ENCODE results near the gene CRY1. TPM values are rescaled to one million over a fixed set of nuclear protein-coding genes. Genes with fewer than 3 reads are reported as not detected.

The CRY1 gene
- total RNA-seq, 6 experiments from 2014 or later = 7.5 to 12.5 (median 10.6) TPM

DNA sequence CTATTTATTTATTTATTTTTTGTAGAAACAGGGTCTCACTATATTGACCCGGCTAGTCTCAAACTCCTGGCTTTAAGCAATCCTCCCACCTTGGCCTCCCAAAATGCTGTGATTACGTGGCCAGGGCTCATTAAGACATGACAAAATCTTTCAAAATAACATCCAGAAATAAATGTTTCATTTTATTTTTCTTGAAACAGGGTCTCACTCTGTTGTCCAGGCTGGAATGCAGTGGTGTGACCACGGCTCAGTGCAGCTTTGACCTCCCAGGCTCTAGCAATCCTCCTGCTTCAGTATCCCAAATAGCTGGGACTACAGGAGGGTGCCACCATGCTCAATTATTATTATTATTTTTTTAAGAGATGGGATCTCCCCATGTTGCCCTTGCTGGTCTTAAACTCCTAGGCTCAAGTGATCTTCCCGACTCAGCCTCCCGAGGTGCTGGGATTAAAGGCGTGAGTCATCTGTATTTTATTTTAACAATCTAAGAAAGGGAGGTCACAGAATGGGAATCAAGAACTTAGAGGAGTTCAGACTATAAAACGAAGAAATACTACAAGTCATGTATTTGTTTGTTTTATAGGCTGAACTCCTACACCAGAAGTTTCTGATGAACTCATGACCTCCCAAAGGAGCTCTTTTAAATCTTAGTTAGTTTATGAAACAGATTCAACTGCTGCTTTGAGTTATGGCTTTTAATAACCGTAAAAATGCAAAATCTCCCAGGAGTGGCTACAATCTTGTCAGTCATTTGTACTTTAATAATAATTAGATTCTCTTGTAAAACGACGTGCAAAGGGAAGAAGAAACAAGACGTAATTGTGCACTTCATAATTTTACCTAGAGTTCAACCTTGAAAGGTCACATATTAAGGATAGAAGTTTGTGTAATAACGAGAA lies 139.7 kb downstream of the CRY1 start:
- Histone ChIP-seq H3K36me3 (no peaks in the 10 kb centered on the region), H3K9me3 (no peaks in the 10 kb centered on the region), H3K27ac (no peak overlapping the region), H3K27me3 (no peaks in the 10 kb centered on the region), H3K4me3 (no peak overlapping the region), H3K4me1 (peaks cover 0 to 13% (median 0%) of the 10 kb centered on the region in 4 donors)
- no peak for ATAC-seq
- intact Hi-C loops (cut with DNase I) = no loop called here
- 87% methylated on average over 12 of the region's 12 CpGs for WGBS (ENCODE audit: insufficient coverage, low coverage, low lambda C conversion rate, missing lambda C conversion rate)
- TF ChIP-seq POLR2A (IDR thresholded peaks at IDR 0.05) = no peak
- TF ChIP-seq, protein P1, sequence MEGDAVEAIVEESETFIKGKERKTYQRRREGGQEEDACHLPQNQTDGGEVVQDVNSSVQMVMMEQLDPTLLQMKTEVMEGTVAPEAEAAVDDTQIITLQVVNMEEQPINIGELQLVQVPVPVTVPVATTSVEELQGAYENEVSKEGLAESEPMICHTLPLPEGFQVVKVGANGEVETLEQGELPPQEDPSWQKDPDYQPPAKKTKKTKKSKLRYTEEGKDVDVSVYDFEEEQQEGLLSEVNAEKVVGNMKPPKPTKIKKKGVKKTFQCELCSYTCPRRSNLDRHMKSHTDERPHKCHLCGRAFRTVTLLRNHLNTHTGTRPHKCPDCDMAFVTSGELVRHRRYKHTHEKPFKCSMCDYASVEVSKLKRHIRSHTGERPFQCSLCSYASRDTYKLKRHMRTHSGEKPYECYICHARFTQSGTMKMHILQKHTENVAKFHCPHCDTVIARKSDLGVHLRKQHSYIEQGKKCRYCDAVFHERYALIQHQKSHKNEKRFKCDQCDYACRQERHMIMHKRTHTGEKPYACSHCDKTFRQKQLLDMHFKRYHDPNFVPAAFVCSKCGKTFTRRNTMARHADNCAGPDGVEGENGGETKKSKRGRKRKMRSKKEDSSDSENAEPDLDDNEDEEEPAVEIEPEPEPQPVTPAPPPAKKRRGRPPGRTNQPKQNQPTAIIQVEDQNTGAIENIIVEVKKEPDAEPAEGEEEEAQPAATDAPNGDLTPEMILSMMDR (IDR thresholded peaks at IDR 0.05) = no peak
- DNase-seq = no peak

DNA sequence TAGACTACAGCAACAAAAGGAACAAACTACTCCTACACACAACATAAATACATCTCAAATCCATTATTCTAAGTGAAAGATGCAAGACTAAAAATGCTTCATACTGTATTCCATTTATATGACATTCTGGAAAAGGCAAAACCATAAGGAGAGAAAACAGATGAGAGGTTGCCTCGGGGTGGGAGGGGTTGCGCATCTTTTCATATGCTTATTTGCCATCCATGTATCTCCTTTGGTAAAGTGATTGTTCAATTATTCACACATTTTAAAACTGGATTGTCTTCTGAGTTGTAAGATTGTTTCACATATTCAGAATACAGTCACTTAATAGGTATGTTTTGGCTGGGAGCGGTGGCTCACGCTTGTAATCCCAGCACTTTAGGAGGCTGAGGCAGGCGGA lies 142.8 kb downstream of the CRY1 start:
- TF ChIP-seq, protein P1 (IDR thresholded peaks at IDR 0.05) = no peak
- TF ChIP-seq POLR2A (IDR thresholded peaks at IDR 0.05) = no peak
- Histone ChIP-seq H3K4me3 (no peak overlapping the region), H3K4me1 (no peaks in the 10 kb centered on the region), H3K27me3 (no peaks in the 10 kb centered on the region), H3K36me3 (no peaks in the 10 kb centered on the region), H3K27ac (no peak overlapping the region), H3K9me3 (no peaks in the 10 kb centered on the region)
- WGBS (ENCODE audit: insufficient coverage, low coverage, low lambda C conversion rate, missing lambda C conversion rate) = 95% methylated on average over 5 of the region's 5 CpGs
- intact Hi-C loops (cut with DNase I) = no loop called here
- DNase-seq (no peak), ATAC-seq (no peak)

DNA sequence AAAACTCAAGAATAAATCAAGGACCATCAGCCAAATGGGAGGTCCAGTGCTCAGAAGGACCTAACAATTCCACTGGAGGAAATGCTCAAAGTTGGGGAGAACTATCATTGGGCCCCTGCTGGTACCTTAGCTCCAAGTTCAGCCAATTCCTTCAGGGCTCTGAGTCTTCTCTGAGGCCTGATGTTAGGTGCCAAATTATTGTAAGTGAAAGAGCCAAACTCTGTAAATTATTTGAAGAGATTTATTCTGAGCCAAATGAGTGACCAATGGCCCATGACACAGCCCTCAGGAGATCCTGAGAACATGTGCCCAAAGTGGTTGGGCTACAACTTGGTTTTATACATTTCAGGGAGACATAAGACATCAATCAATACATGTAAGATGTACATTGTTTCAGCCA lies 145.9 kb downstream of the CRY1 start:
- Histone ChIP-seq H3K27ac (no peak overlapping the region), H3K4me3 (no peak overlapping the region), H3K4me1 (no peaks in the 10 kb centered on the region), H3K27me3 (no peaks in the 10 kb centered on the region), H3K36me3 (no peaks in the 10 kb centered on the region), H3K9me3 (peaks cover 0 to 4% (median 0%) of the 10 kb centered on the region in 4 donors)
- DNase-seq = no peak
- intact Hi-C loops (cut with DNase I) = no loop called here
- no peak for ATAC-seq
- TF ChIP-seq, protein P1 (IDR thresholded peaks at IDR 0.05) = no peak
- TF ChIP-seq POLR2A (IDR thresholded peaks at IDR 0.05) = no peak

DNA sequence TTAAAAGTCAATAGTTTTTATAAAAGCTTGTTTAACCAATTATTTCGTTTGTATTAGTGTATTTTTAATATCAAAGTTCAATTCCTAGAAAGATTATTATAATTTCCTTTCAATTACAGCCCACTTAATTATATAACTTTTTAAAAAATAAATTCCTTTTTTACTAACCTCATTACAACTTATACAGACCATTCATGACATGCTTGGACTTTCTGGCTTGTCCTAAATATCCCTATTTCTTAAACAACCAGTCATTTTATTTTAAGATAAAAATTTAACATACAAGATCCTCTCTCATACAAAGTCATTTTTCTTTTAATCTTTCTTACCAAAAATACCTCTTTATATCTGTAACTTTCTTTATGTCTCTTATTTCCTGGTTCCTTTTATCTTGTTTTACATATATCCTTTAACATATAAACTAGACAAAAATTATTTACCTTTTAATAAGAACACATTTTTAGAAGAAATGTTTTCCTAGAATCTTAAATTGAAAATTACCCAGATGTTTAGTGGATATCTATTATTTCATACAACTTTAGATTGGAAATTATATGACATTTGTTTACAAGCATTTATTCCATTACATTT lies 148.0 kb downstream of the CRY1 start:
- H3K4me3 ChIP-seq = no peak overlapping the region
- no peak overlapping the region for H3K27ac ChIP-seq
- DNase-seq = no peak
- intact Hi-C loops (cut with DNase I) = no loop called here
- H3K27me3 ChIP-seq = no peaks in the 10 kb centered on the region
- no peak for ATAC-seq
- peaks cover 0 to 4% (median 0%) of the 10 kb centered on the region in 4 donors for H3K9me3 ChIP-seq
- H3K36me3 ChIP-seq = no peaks in the 10 kb centered on the region
- WGBS (ENCODE audit: insufficient coverage, low coverage, low lambda C conversion rate, missing lambda C conversion rate) = 29% methylated on average over 1 of the region's 1 CpG
- H3K4me1 ChIP-seq = no peaks in the 10 kb centered on the region
- TF ChIP-seq POLR2A (IDR thresholded peaks at IDR 0.05) = no peak
- TF ChIP-seq, protein P1 (IDR thresholded peaks at IDR 0.05) = no peak
